ENCODE measurements around the gene AKT3.
"Not testable (repeated sequence)": the region's sequence is repeated elsewhere in the genome, so short reads cannot be mapped to it uniquely, and the experiment has no call there.

The AKT3 gene

DNA sequence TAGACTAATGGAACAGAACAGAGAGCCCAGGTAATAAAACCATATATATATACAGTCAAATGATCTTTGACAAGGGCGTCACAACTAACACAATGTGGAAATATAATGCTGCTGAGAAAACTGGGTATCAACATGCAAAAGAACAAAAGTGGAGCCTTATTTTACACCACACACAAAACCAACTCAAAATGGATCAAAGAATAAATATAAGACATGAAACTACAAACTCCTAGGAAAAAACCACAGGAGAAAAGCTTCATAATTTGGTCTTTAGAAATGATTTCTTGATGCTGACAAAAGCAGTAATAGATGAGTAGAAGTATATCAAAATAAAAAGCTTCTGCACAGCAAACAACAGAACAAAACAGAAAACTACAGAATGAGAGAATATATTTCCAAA lies 192.2 kb downstream of the AKT3 start:
- no peak overlapping the region for H3K4me3 ChIP-seq (ENCODE audit: low read depth, low read length)
- DNase-seq: no peak
- TF ChIP-seq, protein P1, sequence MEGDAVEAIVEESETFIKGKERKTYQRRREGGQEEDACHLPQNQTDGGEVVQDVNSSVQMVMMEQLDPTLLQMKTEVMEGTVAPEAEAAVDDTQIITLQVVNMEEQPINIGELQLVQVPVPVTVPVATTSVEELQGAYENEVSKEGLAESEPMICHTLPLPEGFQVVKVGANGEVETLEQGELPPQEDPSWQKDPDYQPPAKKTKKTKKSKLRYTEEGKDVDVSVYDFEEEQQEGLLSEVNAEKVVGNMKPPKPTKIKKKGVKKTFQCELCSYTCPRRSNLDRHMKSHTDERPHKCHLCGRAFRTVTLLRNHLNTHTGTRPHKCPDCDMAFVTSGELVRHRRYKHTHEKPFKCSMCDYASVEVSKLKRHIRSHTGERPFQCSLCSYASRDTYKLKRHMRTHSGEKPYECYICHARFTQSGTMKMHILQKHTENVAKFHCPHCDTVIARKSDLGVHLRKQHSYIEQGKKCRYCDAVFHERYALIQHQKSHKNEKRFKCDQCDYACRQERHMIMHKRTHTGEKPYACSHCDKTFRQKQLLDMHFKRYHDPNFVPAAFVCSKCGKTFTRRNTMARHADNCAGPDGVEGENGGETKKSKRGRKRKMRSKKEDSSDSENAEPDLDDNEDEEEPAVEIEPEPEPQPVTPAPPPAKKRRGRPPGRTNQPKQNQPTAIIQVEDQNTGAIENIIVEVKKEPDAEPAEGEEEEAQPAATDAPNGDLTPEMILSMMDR (IDR thresholded peaks at IDR 0.05; ENCODE audit: low read depth, low read length): no peak
- peaks cover 12% of the 10 kb centered on the region for H3K36me3 ChIP-seq
- no peak overlapping the region for H3K27ac ChIP-seq
- H3K9me3 ChIP-seq (ENCODE audit: severe bottlenecking): peaks cover 2% of the 10 kb centered on the region
- no peaks in the 10 kb centered on the region for H3K27me3 ChIP-seq (ENCODE audit: insufficient read depth, low read depth, severe bottlenecking)

DNA sequence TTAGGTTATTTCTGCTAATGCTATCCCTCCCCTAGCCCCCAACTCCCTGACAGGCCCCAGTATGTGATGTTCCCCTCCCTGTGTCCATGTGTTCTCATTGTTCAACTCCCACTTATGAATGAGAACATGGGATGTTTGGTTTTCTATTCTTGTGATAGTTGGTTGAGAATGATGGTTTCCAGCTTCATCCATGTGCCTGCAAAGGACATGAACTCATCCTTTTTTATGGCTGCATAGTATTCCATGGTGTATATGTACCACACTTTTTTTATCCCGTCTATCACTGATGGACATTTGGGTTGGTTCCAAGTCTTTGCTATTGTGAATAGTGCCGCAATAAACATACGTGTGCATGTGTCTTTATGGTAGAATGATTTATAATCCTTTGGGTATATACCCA lies 200.5 kb downstream of the AKT3 start:
- peaks cover 28% of the 10 kb centered on the region for H3K36me3 ChIP-seq
- not testable (repeated sequence) for H3K9me3 ChIP-seq (ENCODE audit: severe bottlenecking); H3K27ac ChIP-seq

DNA sequence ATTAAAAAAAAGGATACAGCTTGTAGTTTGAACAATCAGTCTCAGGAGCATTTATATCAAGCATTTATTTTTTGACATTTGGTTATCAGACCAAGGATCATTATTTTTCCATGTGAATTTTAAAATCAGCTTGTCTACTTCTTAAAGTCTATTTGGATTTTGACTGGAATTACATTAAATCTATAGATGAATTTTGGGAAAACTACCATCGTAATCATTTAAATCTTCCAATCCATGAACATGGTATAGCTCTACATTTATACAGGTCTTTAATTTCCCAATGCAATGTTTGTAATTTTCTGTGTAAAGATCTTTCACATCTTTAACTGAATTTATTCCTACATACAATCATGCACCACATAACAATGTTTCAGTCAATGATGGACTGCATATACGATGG lies 203.2 kb downstream of the AKT3 start:
- Histone ChIP-seq H3K4me3 (ENCODE audit: low read depth, low read length) (no peak overlapping the region), H3K27me3 (ENCODE audit: insufficient read depth, low read depth, severe bottlenecking) (no peaks in the 10 kb centered on the region), H3K27ac (no peak overlapping the region), H3K36me3 (peaks cover 25% of the 10 kb centered on the region), H3K9me3 (ENCODE audit: severe bottlenecking) (peaks cover 10% of the 10 kb centered on the region)
- no peak for DNase-seq
- TF ChIP-seq, protein P1 (IDR thresholded peaks at IDR 0.05; ENCODE audit: low read depth, low read length): no peak

More for the DNA sequence above, 200.5 kb downstream of the AKT3 start:
- not testable (repeated sequence) for DNase-seq; H3K4me3 ChIP-seq (ENCODE audit: low read depth, low read length); H3K27me3 ChIP-seq (ENCODE audit: insufficient read depth, low read depth, severe bottlenecking)

DNA sequence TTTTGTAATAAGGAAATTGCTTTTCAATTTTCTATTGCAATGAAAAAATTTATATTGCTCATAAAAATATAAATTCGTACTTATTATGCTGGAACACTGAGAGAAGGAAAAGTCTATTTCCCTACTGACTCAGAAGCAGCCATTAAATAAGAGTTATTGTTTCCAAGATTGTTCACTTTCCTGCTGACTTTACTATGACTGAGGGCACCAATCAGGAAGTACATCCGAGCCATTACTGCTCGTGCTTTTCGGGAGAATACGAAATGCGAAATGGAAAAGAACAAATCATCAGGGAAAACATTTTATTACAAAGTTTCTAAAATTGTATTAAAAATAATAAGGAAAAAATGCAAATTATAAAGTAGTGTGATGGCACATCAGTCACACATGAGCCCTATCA lies 204.8 kb downstream of the AKT3 start:
- Histone ChIP-seq H3K27ac (no peak overlapping the region), H3K9me3 (ENCODE audit: severe bottlenecking) (peaks cover 10% of the 10 kb centered on the region), H3K27me3 (ENCODE audit: insufficient read depth, low read depth, severe bottlenecking) (no peaks in the 10 kb centered on the region), H3K4me3 (ENCODE audit: low read depth, low read length) (no peak overlapping the region), H3K36me3 (peaks cover 30% of the 10 kb centered on the region)
- DNase-seq: no peak
- TF ChIP-seq, protein P1 (IDR thresholded peaks at IDR 0.05; ENCODE audit: low read depth, low read length): no peak

DNA sequence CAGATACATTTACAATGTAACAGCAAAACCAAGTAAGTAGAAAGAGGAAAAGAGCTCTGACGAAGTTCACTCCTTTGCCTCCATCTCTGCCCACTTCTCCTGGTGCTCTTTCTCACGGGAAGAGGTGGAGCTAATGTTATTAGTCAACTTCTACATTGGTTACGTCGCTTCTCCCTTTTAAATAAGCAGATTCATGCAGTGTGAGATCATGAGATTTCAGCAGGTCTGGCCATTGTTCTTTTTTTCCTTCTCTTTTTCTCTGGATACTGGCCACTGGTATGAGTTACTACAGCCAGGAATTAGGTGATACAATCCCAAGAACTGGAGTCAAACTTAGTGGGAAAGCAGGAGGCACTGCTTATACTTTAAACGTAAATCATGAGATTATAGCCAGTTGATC lies 207.1 kb downstream of the AKT3 start:
- Histone ChIP-seq H3K27me3 (ENCODE audit: insufficient read depth, low read depth, severe bottlenecking) (no peaks in the 10 kb centered on the region), H3K36me3 (peaks cover 34% of the 10 kb centered on the region), H3K27ac (no peak overlapping the region), H3K4me3 (ENCODE audit: low read depth, low read length) (no peak overlapping the region), H3K9me3 (ENCODE audit: severe bottlenecking) (peaks cover 15% of the 10 kb centered on the region)
- DNase-seq: no peak
- TF ChIP-seq, protein P1 (IDR thresholded peaks at IDR 0.05; ENCODE audit: low read depth, low read length): no peak

DNA sequence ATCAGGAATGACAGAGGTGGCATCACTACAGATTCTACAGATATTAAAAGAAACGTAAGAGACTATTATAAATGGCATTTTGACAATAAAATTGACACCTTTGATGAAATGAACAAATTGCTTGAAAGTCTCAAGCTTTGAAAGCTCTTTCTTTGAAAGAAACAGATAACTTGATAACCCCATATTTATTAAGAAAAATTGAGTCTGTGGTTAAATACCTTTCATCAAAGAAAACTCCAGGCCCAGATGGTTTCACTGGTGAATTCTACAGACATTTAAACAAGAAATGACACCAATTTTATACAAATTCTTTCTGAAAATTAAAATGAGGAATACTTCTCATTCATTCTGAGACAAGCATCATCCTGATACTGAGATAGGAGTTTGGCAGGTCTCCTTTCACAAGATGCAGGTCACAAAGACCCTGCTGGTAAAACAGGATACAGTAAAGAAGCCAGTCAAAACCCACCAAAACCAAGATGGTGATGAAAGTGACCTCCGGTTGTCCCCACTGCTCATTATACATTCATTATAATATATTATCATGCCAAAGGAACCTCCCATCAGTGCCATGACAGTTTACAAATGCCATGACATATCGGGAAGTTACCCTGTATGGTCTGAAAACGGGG lies 210.9 kb downstream of the AKT3 start:
- DNase-seq: no peak
- H3K9me3 ChIP-seq (ENCODE audit: severe bottlenecking): peaks cover 8% of the 10 kb centered on the region
- TF ChIP-seq, protein P1 (IDR thresholded peaks at IDR 0.05; ENCODE audit: low read depth, low read length): no peak

More for the DNA sequence above, 210.9 kb downstream of the AKT3 start:
- H3K27ac ChIP-seq: no peak overlapping the region
- no peaks in the 10 kb centered on the region for H3K27me3 ChIP-seq (ENCODE audit: insufficient read depth, low read depth, severe bottlenecking)
- H3K4me3 ChIP-seq (ENCODE audit: low read depth, low read length): no peak overlapping the region
- H3K36me3 ChIP-seq: peaks cover 9% of the 10 kb centered on the region
